Measurements from ENCODE around the gene MX1. TPM values are rescaled to one million over a fixed set of nuclear protein-coding genes. Genes with fewer than 3 reads are reported as not detected.

The MX1 gene
- total RNA-seq, 2 experiments from 2014 or later, result 162 to 169 TPM

DNA sequence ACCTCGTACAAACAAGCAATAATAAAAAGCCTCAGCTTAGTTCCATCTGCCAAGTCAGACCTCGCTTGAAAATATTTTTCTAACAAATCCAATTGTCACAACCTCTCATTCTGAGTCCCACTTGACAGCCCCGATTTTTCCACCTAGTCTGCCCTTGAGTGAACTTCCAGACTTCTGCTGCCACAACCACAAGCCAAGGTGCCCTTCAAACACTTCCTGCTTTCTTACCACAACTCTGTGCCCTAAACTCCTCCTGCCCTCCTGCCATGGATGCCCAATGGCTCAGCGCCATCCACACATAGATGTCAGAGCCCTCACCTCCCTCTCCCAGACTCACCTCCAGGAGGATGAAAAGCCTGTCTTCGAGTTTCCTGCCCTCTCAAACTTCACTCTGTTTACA lies 78.0 kb downstream of the MX1 start:
- intact Hi-C loops (cut with DNase I, micrococcal nuclease), result no loop called here
- POLR2A ChIA-PET, result no interaction called here
- Mint-ChIP-seq H3K9me3 (ENCODE audit: low read depth) (no peaks in the 10 kb centered on the region), H3K4me1 (peaks cover 4% of the 10 kb centered on the region), H3K27me3 (peaks cover 35% of the 10 kb centered on the region), H3K27ac (no peak overlapping the region), H3K4me3 (no peak overlapping the region), H3K36me3 (ENCODE audit: low read depth) (no peaks in the 10 kb centered on the region)
- ATAC-seq (no peak), DNase-seq (no peak)
- CTCF ChIA-PET, result no interaction called here

DNA sequence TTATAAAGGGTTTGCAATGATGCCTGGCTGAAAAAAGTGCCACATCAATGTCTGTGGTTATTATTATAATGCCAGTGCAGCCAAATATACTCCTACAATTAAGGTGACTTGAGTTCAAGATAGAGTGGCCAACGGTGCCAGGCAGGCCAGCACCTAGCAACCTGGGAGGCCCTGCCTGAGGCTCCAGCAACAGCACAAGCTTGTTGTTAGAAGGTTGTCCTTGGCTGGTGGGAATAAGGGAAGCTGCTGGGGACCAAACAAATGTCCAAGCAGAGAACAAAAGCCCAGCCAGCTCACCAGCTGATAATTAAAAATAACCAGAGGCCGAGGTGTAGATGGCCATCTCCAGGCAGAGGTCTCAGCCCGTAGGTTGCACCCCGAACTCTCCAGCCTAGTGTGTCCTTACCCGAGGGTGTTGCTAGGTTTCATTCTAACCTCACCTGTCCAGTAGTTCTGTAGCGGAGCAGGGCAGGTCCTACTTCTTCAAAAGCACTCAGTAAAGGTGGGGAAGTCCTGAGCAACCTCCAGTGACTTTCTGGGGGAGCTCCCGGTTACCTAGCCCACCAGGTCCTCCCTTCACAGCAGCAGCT lies 80.1 kb downstream of the MX1 start:
- no peaks in the 10 kb centered on the region for H3K9me3 Mint-ChIP-seq (ENCODE audit: low read depth)
- H3K27ac Mint-ChIP-seq, result no peak overlapping the region
- peaks cover 4% of the 10 kb centered on the region for H3K4me1 Mint-ChIP-seq
- ATAC-seq, result no peak
- no peak overlapping the region for H3K4me3 Mint-ChIP-seq
- H3K27me3 Mint-ChIP-seq, result peaks cover 36% of the 10 kb centered on the region
- CTCF ChIA-PET, result no interaction called here
- POLR2A ChIA-PET, result no interaction called here
- H3K36me3 Mint-ChIP-seq (ENCODE audit: low read depth), result no peaks in the 10 kb centered on the region
- intact Hi-C loops (cut with DNase I, micrococcal nuclease), result no loop called here
- no peak for DNase-seq

DNA sequence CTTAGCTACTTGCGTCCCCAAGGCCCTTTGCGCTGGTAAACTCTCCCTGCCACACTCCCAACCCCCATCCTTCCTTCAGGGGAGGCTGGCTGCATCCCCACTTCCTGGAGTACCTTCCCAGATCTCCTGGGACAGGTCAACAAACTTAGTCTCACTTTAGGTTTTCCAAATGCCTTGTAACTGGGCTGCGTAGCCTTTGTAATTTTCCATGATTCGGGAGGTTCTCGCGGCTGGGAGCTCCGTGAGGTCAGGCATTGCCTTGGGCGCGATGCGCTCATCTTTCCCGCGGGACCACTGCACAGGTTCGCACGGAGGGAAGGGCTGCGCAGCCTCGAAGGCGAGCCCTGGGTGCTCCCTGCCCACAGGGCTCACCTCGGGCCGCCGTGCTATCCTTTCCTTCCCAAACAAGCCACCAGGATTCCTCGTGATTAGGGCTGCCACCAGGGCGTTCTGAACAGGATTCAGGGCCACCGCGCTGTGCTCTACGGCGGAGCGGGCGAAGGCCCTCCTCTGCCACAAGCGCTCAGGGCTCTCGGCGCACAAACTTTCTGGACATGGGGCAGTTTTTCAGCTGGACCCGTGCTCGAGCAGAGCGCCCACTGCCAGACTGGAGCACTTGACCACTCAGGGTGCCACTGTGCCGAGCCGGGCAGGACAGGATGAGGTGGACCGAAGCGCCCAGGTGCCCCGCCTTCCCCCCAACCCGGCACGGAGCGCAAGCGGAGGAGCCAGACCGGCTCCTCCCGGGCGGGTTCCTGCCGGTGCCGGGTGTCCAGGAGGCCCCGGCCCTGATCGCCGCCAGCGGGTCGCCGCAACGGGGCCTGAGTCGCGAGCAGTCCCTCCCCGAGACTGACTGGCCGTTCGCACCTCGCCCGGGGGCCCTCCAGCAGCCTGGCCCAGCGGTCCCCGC lies 80.8 kb downstream of the MX1 start:
- Mint-ChIP-seq H3K9me3 (ENCODE audit: low read depth) (no peaks in the 10 kb centered on the region), H3K36me3 (ENCODE audit: low read depth) (no peaks in the 10 kb centered on the region), H3K4me1 (peaks cover 4% of the 10 kb centered on the region), H3K27me3 (peaks cover 35% of the 10 kb centered on the region), H3K27ac (no peak overlapping the region), H3K4me3 (no peak overlapping the region)
- DNase-seq (no peak), ATAC-seq (no peak)
- intact Hi-C loops (cut with DNase I, micrococcal nuclease), result no loop called here
- CTCF ChIA-PET, result no interaction called here
- POLR2A ChIA-PET, result no interaction called here

DNA sequence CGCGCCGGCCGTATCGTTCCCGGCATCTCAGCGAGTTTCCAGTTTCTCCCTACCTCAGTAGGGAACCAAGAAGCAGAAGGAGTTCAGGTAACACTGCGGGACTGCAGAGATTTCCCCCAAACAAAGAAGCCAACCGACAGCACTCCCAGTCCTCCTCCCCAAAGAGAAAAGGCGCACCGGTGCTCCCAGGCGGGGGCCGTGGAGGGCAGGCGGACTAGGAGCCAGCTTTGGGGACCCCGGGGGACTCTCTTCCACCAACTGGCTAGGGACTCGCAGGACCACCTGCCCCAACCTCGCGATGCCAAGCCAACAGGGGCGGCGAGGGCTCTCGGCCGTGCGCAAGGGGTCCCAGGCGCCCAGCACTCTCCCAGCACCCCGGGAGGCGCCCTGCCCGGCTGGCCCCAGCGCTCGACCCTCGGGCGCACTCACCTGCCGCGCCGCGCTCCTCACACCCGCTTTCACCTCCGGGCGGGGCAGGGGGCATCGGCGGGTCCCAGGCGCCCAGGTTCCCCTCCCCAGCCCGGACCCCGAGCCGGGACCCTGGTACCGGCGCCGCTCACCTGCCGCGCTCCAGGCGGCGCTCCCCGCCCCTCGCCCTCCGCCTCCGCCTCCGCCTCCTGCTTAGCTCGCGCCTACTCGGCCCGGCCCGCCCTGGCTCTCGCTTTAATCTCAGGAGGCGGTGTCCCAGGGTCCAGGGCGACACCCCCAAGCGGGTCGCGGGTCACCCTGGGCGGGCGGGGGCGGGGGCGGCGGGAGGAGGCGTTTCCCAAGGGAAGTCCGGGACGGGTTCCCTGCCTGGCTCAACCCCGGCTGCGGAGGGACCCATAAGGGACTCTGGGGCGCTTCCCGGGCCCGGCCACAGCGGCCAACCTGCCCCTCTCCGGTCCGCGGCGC lies 81.7 kb downstream of the MX1 start, which contains the start of gene TMPRSS2:
TMPRSS2 (minus strand) TSS at position 638 of the 894 bp plus-strand sequence. CDS start 10,025 bp downstream, outside the sequence.
- H3K36me3 Mint-ChIP-seq (ENCODE audit: low read depth), result no peaks in the 10 kb centered on the region
- ChIA-PET POLR2A (no interaction called here), CTCF (no interaction called here)
- intact Hi-C loops (cut with DNase I, micrococcal nuclease), result no loop called here
- peaks cover 4% of the 10 kb centered on the region for H3K4me1 Mint-ChIP-seq
- H3K4me3 Mint-ChIP-seq, result no peak within 1 kb of the TSS
- H3K27me3 Mint-ChIP-seq, result peaks cover 32% of the 10 kb centered on the region
- no peak for DNase-seq
- H3K27ac Mint-ChIP-seq, result no peak within 1 kb of the TSS
- ATAC-seq, result no peak
- H3K9me3 Mint-ChIP-seq (ENCODE audit: low read depth), result no peaks in the 10 kb centered on the region

DNA sequence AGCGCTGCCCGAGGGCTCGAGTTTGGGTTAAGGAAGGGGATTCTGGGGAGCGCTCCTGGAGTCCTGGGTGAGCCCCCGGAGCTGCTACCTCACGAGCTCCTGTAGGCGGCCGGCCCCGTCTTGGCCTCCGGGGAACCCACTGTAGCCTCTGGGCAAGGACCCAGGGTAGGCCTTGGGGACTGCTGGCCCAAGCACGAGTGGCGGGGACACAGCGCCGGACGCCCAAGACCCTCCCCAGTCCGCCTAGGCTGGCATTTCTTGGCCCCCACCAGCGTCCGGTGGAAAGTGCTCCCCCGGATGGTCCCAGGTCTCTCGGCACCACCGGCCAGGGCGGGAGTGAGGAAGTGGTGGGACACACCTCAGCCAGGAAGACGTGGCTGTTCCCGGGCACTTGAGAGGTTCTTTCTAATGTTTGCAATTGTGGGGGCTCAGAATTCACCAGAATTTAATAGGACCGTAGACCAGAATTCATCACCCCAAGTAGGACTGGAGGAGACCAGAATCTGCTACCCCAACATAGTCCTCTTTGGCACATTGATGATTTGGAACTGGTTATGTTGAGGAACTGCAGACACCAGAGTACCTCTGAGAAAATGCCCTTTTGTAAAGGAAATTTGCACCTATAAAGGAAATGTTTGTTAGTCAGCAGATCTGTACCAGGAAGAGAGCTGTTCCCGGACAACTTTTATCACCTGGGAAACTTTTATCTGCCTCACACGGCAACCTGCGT lies 82.5 kb downstream of the MX1 start:
- Mint-ChIP-seq H3K9me3 (ENCODE audit: low read depth) (no peaks in the 10 kb centered on the region), H3K4me1 (peaks cover 4% of the 10 kb centered on the region), H3K27ac (no peak overlapping the region), H3K27me3 (peaks cover 32% of the 10 kb centered on the region), H3K4me3 (no peak overlapping the region), H3K36me3 (ENCODE audit: low read depth) (no peaks in the 10 kb centered on the region)
- no peak for DNase-seq
- no peak for ATAC-seq
- intact Hi-C loops (cut with DNase I, micrococcal nuclease), result no loop called here
- POLR2A ChIA-PET, result no interaction called here
- CTCF ChIA-PET, result no interaction called here

Other genes with a start within 250 kb of the MX1 start
- not detected for gene FAM3B, start 109.4 kb upstream of the MX1 start, total RNA-seq
- 10 to 100 TPM; 30.7 to 40.4 TPM for gene MX2, start 64.2 kb upstream of the MX1 start, total RNA-seq
- gene TMPRSS2, start 81.9 kb downstream of the MX1 start, total RNA-seq, result not detected